Kidney (tissue), 14 donors: ENCODE results near the gene HECTD2. TPM values are rescaled to one million over a fixed set of nuclear protein-coding genes. Genes with fewer than 3 reads are reported as not detected.
"Not testable (repeated sequence)": the region's sequence is repeated elsewhere in the genome, so short reads cannot be mapped to it uniquely, and the experiment has no call there.

Experiments
- DNase-seq, 5 donors: peaks; one replicate each; pipeline ENCODE4 v3.0.0-alpha.2; 2013 to 2020
- FAIRE-seq: peaks from 2 replicates; lab custom pipeline; 2012; peaks lifted over from hg19 to GRCh38; lab: Jason Lieb, UNC
- H3K27ac ChIP-seq, 2 donors: one replicate each; pipeline ENCODE4 v1.7.0; 2013; ENCODE audit warnings: low read depth in 2 of 2, low read length in 2 of 2, inconsistent platforms in 1 of 2
- H3K27me3 ChIP-seq: one replicate; pipeline ENCODE4 v1.7.1; 2013; ENCODE audit warnings: low read length, inconsistent platforms; ENCODE audit not compliant: control insufficient read depth, insufficient read depth
- H3K36me3 ChIP-seq, 3 donors: one replicate each; pipeline versions ENCODE4 v1.7.0 to v1.7.1; 2013; ENCODE audit warnings: low read length in 3 of 3, control low read depth in 1 of 3, inconsistent platforms in 1 of 3; ENCODE audit not compliant: insufficient read depth in 3 of 3, control insufficient read depth in 2 of 3
- H3K4me1 ChIP-seq, 3 donors: one replicate each; pipeline versions ENCODE4 v1.7.0 to v1.7.1; 2013; ENCODE audit warnings: low read length in 3 of 3, inconsistent platforms in 1 of 3, low read depth in 1 of 3; ENCODE audit not compliant: control insufficient read depth in 2 of 3, insufficient read depth in 2 of 3
- H3K4me3 ChIP-seq, 3 donors: one replicate each; pipeline versions ENCODE4 v1.7.0 to v1.8.1; 2013; ENCODE audit warnings: low read length in 3 of 3, control low read depth in 1 of 3, inconsistent platforms in 1 of 3
- H3K9ac ChIP-seq, 3 donors: one replicate each; pipeline versions ENCODE4 v1.7.0 to v1.7.1; 2013; ENCODE audit warnings: low read length in 3 of 3, control low read depth in 1 of 3, inconsistent platforms in 1 of 3
- H3K9me3 ChIP-seq, 3 donors: one replicate each; pipeline versions ENCODE4 v1.7.0 to v1.7.1; 2013; ENCODE audit warnings: low read length in 3 of 3, control low read depth in 1 of 3, inconsistent platforms in 1 of 3; ENCODE audit not compliant: control insufficient read depth in 2 of 3, insufficient read depth in 1 of 3
- CTCF ChIP-seq: IDR thresholded peaks from 3 replicates; pipeline ENCODE4 v1.5.1; 2012; ENCODE audit warnings: mild to moderate bottlenecking, moderate library complexity, borderline replicate concordance; ENCODE audit not compliant: insufficient read depth; ENCODE audit errors: extremely low read depth
- intact Hi-C: fragments of 100-400 bp; cut with DNase I; formaldehyde crosslinking; loops from one replicate; pipeline ENCODE4 v1.11.1; 2022
- polyA plus RNA-seq: library from polyadenylated mRNA; stranded (reverse); fragments of 350-450 nt; fragmentation: Illumina TruSeq; extraction: RNeasy Lipid Tissue Mini Kit (QIAGEN cat#74804); gene quantifications from one replicate; pipeline ENCODE4 v1.2.3, GENCODE V29; 2014; ENCODE audit warnings: low read depth, low replicate concordance; ENCODE audit not compliant: insufficient read depth
- total RNA-seq: library from RNA; stranded (reverse); fragmentation: NEBNext Ultra II Directional; extraction: Animal tissue kit (Norgen Biotek cat#: 25700); gene quantifications from one replicate; pipeline ENCODE4 v1.2.1, GENCODE V29; 2021
- donor health status: control.
- donor health status: control.
- donor health status: control.
- donor health status: control.
- donor health status: control.
- donor health status: DM: yes; HTN: yes; CAD: no.
- donor health status: Normal renal cell carcinoma (clear cell type).

HECTD2 gene
- total and polyA plus RNA-seq, 2 donors from 2014 or later, result 4.5 to 12.2 TPM

- no peak for TF ChIP-seq CTCF
- FAIRE-seq (no peak), DNase-seq (no peak)
- Histone ChIP-seq H3K9ac (no peak overlapping the region), H3K27me3 (no peaks in the 10 kb centered on the region), H3K36me3 (no peaks in the 10 kb centered on the region), H3K4me1 (peaks cover 0 to 21% (median 12%) of the 10 kb centered on the region in 3 donors), H3K27ac (peak overlapping the region in 1 of 2 donors; percentile 59), H3K4me3 (no peak overlapping the region), H3K9me3 (no peaks in the 10 kb centered on the region)
- intact Hi-C loops, result no loop called here
These were observed 118.6 kb downstream of the HECTD2 start for GRCh38 chr10:91528768-91529167.

- H3K36me3 ChIP-seq, FAIRE-seq, H3K27me3 ChIP-seq, H3K9ac ChIP-seq, H3K4me1 ChIP-seq, DNase-seq, intact Hi-C loops, H3K4me3 ChIP-seq, H3K27ac ChIP-seq, H3K9me3 ChIP-seq: not testable (repeated sequence)
These were observed 124.6 kb downstream of the HECTD2 start for GRCh38 chr10:91534789-91535188.

DNA sequence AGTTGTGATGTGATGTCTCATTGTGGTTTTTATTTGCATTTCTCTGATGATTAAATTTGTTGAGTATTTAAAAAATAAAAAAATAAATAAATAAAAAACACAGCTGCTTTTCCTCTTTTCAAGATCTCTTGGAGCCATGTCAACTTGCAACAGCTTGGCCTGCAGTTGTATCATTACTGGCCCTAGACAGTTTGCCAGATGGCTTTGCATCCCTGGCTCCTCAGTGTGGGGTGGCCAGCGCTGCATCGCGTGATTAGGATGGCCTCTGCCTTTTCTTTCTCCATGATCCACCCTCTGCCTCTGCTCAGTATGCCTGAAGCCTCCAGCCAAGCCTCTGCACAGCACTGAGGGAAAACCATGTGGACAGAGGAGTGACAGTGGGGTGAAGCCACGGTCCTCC, 126.0 kb downstream of the HECTD2 start:
- FAIRE-seq (no peak), DNase-seq (peak in 2 of 5 donors; percentile 66 to 82)
- no peak for TF ChIP-seq CTCF
- no peaks in the 10 kb centered on the region for H3K9me3 ChIP-seq
- H3K27me3 ChIP-seq, result no peaks in the 10 kb centered on the region
- no peaks in the 10 kb centered on the region for H3K36me3 ChIP-seq
- H3K4me3 ChIP-seq, result no peak overlapping the region
- intact Hi-C loops, result no loop called here
- H3K4me1 ChIP-seq, result peaks cover 0 to 10% (median 3%) of the 10 kb centered on the region in 3 donors
- no peak overlapping the region for H3K9ac ChIP-seq
- no peak overlapping the region for H3K27ac ChIP-seq

DNA sequence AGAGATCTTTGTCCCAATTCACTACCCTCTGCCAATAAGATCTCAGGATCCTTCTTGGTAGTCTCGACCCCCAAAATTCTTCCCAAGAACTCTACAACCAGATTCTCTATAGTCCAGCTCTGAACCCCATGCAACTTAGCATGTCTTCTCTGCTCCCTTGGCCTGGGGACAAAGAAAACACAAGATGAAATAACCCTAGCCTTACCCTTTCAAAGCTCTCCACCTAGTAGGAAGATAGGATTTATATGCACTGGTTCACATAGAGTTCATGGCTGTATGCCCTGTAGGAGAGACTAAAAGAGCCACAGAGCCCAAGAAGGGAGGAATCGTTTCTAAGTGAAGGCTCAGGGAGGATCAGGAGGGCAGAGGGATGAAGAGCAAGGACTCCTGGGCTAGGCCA, 126.6 kb downstream of the HECTD2 start:
- H3K4me1 ChIP-seq, result peaks cover 0 to 10% (median 3%) of the 10 kb centered on the region in 3 donors
- H3K4me3 ChIP-seq, result no peak overlapping the region
- intact Hi-C loops, result no loop called here
- no peaks in the 10 kb centered on the region for H3K9me3 ChIP-seq
- TF ChIP-seq CTCF, result no peak
- no peak overlapping the region for H3K9ac ChIP-seq
- FAIRE-seq (no peak), DNase-seq (peak in 1 of 5 donors; percentile 74)
- no peaks in the 10 kb centered on the region for H3K27me3 ChIP-seq
- H3K36me3 ChIP-seq, result no peaks in the 10 kb centered on the region
- no peak overlapping the region for H3K27ac ChIP-seq
